Mammary epithelial cell (primary cell): Measurements from ENCODE around the gene BSND.

ENCODE experiments used
- EZH2 ChIP-seq: IDR thresholded peaks from 2 replicates; pipeline ENCODE4 v1.6.1; 2012; ENCODE audit warnings: low read length, inconsistent platforms, borderline replicate concordance
- TF ChIP-seq, protein P1 (sequence below), 2 donors: IDR thresholded peaks in 1 of 2; conservative IDR thresholded peaks in 1 of 2; 2 replicates each; pipeline ENCODE4 v1.5.1; 2011 to 2012; ENCODE audit warnings: inconsistent platforms in 2 of 2, low read length in 2 of 2, mild to moderate bottlenecking in 2 of 2, control low read depth in 1 of 2, low read depth in 1 of 2; ENCODE audit not compliant: insufficient read depth in 1 of 2; ENCODE audit errors: extremely low read depth in 1 of 2

DNA sequence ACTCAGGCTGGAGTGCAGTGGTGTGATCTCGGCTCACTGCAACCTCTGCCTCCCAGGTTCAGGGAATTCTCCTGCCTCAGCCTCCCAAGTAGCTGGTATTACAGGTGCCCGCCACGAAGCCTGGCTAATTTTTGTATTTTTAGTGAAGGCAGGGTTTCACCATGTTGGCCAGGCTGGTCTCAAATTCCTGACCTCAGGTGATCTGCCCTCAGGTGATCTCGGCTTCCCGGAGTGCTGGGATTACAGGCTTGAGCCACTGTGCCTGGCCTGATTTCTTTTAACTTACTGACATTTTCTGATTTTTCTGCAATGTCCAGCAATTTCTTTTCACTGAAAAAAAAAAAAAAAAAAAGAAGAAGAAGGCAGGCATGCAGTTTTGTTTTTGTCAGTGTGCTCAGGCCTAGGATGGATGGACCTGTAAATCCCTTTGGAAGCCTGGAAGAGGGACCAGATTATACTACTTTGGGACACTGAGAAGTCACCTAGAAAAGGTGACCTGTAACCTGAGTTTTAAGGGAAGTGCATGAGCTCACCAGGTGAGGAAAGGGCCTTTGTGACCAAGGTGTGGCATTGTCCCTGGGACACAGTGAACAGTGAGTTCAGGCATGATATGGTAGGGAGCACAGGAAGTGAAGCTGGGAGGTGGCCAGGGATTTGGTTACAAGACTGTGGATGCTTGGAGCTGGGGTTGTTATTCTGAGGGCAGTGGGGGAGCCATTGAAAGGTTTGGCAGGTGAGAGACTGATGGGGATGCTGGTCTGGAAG, 21.0 kb upstream of the BSND start:
- TF ChIP-seq, protein P1, sequence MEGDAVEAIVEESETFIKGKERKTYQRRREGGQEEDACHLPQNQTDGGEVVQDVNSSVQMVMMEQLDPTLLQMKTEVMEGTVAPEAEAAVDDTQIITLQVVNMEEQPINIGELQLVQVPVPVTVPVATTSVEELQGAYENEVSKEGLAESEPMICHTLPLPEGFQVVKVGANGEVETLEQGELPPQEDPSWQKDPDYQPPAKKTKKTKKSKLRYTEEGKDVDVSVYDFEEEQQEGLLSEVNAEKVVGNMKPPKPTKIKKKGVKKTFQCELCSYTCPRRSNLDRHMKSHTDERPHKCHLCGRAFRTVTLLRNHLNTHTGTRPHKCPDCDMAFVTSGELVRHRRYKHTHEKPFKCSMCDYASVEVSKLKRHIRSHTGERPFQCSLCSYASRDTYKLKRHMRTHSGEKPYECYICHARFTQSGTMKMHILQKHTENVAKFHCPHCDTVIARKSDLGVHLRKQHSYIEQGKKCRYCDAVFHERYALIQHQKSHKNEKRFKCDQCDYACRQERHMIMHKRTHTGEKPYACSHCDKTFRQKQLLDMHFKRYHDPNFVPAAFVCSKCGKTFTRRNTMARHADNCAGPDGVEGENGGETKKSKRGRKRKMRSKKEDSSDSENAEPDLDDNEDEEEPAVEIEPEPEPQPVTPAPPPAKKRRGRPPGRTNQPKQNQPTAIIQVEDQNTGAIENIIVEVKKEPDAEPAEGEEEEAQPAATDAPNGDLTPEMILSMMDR (conservative IDR thresholded peaks at IDR 0.05 in 1 of 2, IDR thresholded peaks at IDR 0.05 in 1 of 2; ENCODE audit: extremely low read depth in 1 of 2, insufficient read depth in 1 of 2, low read depth in 1 of 2, low read length in 2 of 2): no peak
- TF ChIP-seq EZH2: no peak
